SK-N-SH (cell line): Measurements from ENCODE around the gene PDZD2. TPM values are rescaled to one million over a fixed set of nuclear protein-coding genes. Genes with fewer than 3 reads are reported as not detected.

Source experiments
- CTCF ChIA-PET: fragments of 300-600, 350-600 bp; formaldehyde crosslinking; extraction: SDS; loops from one replicate; lab custom pipeline; 2021; lab: Yijun Ruan, JAX
- POLR2A ChIA-PET: fragments of 350-600 bp; sonication (Branson Sonifier 250); formaldehyde crosslinking; extraction: SDS; loops from one replicate; lab custom pipeline; 2020; ENCODE audit warnings: antibody characterized with exemption, inconsistent platforms; lab: Yijun Ruan, JAX
- DNase-seq: peaks from one replicate; pipeline ENCODE4 v3.0.0; 2012
- H2AFZ ChIP-seq: fragments of 200-600 bp; sonication (generic); 2 replicates; pipeline ENCODE4 v1.8.1; 2016; ENCODE audit warnings: antibody characterized with exemption, mild to moderate bottlenecking, low read depth
- H3F3A ChIP-seq: fragments of 200-600 bp; sonication (generic); replicated peaks from 2 replicates; pipeline ENCODE3; 2016; ENCODE audit warnings: antibody characterized with exemption, mild to moderate bottlenecking; ENCODE audit not compliant: insufficient read depth
- H3K27ac ChIP-seq, 2 experiments: fragments of 200-500 bp in 1 of 2; fragments of 200-600 bp in 1 of 2; sonication (Bioruptor generic) in 1 of 2; sonication (generic), shearing (Covaris generic) in 1 of 2; 2 replicates each; pipeline versions ENCODE4 v1.5.1 to v1.6.1; 2014 to 2016; ENCODE audit warnings: low read depth in 2 of 2, inconsistent platforms in 1 of 2, low read length in 1 of 2, mild to moderate bottlenecking in 1 of 2, mixed read lengths in 1 of 2
- H3K27me3 ChIP-seq: fragments of 200-600 bp; sonication (generic), shearing (Covaris generic); 2 replicates; pipeline ENCODE4 v1.6.1; 2016; ENCODE audit warnings: mixed run types; ENCODE audit not compliant: insufficient read depth
- H3K36me3 ChIP-seq, 2 experiments: fragments of 200-500 bp in 1 of 2; fragments of 200-600 bp in 1 of 2; sonication (Bioruptor generic) in 1 of 2; sonication (generic) in 1 of 2; replicated peaks in 1 of 2; 2 replicates each; pipeline versions ENCODE3 to v1.5.1; 2014 to 2016; ENCODE audit warnings: low read length in 1 of 2, mild to moderate bottlenecking in 1 of 2; ENCODE audit not compliant: insufficient read depth in 2 of 2, control insufficient read depth in 1 of 2
- H3K4me1 ChIP-seq, 2 experiments: fragments of 200-500 bp in 1 of 2; fragments of 200-600 bp in 1 of 2; sonication (Bioruptor generic) in 1 of 2; sonication (generic), shearing (Covaris generic) in 1 of 2; 2 replicates each; pipeline versions ENCODE4 v1.5.1 to v1.6.1; 2014 to 2016; ENCODE audit warnings: low read depth in 1 of 2, low read length in 1 of 2, mixed run types in 1 of 2; ENCODE audit not compliant: insufficient read depth in 2 of 2, control insufficient read depth in 1 of 2
- H3K4me2 ChIP-seq: fragments of 200-600 bp; sonication (generic), shearing (Covaris generic); 2 replicates; pipeline ENCODE4 v1.6.1; 2017; ENCODE audit warnings: mixed run types
- H3K4me3 ChIP-seq, 2 experiments: fragments of 200-500 bp in 1 of 2; fragments of 200-600 bp in 1 of 2; sonication (Bioruptor generic) in 1 of 2; sonication (generic), shearing (Covaris generic) in 1 of 2; 2 replicates each; pipeline versions ENCODE4 v1.5.1 to v1.8.1; 2014 to 2016; ENCODE audit warnings: low read depth in 2 of 2, inconsistent platforms in 1 of 2, low read length in 1 of 2, mild to moderate bottlenecking in 1 of 2, mixed read lengths in 1 of 2, moderate library complexity in 1 of 2
- H3K79me2 ChIP-seq: fragments of 200-600 bp; sonication (generic); 2 replicates; pipeline ENCODE4 v1.8.1; 2017; ENCODE audit warnings: mild to moderate bottlenecking; ENCODE audit not compliant: insufficient read depth
- H3K9ac ChIP-seq: fragments of 200-600 bp; sonication (generic); 2 replicates; pipeline ENCODE4 v1.6.1; 2017; ENCODE audit warnings: mixed run types
- H3K9me2 ChIP-seq: fragments of 200-600 bp; sonication (generic); 2 replicates; pipeline ENCODE4 v1.6.1; 2017; ENCODE audit warnings: mixed run types
- H3K9me3 ChIP-seq: fragments of 200-600 bp; sonication (generic); 2 replicates; pipeline ENCODE4 v1.6.1; 2017; ENCODE audit warnings: mixed run types, mild to moderate bottlenecking, moderate library complexity
- H4K20me1 ChIP-seq: fragments of 200-600 bp; sonication (generic); 2 replicates; pipeline ENCODE4 v1.6.1; 2017; ENCODE audit warnings: mild to moderate bottlenecking, mixed run types; ENCODE audit not compliant: insufficient read depth
- CHD2 ChIP-seq: fragments of 150-350 bp; IDR thresholded peaks from 2 replicates; pipeline ENCODE4 v1.6.1; 2018; ENCODE audit warnings: low read length; ENCODE audit not compliant: partially characterized antibody
- ELF1 ChIP-seq: IDR thresholded peaks from 2 replicates; pipeline ENCODE4 v1.4.0; 2012
- FOXJ3 ChIP-seq: sonication (generic); formaldehyde crosslinking; IDR thresholded peaks from 2 replicates; pipeline ENCODE4 v1.5.1; 2020; ENCODE audit warnings: mild to moderate bottlenecking, missing genetic modification reagents
- FOXM1 ChIP-seq: IDR thresholded peaks from 2 replicates; pipeline ENCODE4 v1.4.0; 2012; ENCODE audit warnings: low read depth, mild to moderate bottlenecking
- IRF3 ChIP-seq: fragments of 150-350 bp; IDR thresholded peaks from 2 replicates; pipeline ENCODE4 v1.6.1; 2016; ENCODE audit warnings: mild to moderate bottlenecking, low read depth, low read length
- JUND ChIP-seq: IDR thresholded peaks from 2 replicates; pipeline ENCODE4 v1.4.0; 2012
- MAX ChIP-seq: IDR thresholded peaks from 2 replicates; pipeline ENCODE4 v1.4.0; 2012; ENCODE audit warnings: low read depth
- MEF2A ChIP-seq: IDR thresholded peaks from 2 replicates; pipeline ENCODE4 v1.4.0; 2012; ENCODE audit warnings: low read depth, borderline replicate concordance
- MXI1 ChIP-seq: IDR thresholded peaks from 2 replicates; pipeline ENCODE4 v1.6.1; 2012; ENCODE audit warnings: mild to moderate bottlenecking, low read depth, low read length, improper control_type of control experiment
- NFIC ChIP-seq: IDR thresholded peaks from 2 replicates; pipeline ENCODE4 v1.4.0; 2012; ENCODE audit warnings: borderline replicate concordance
- NRF1 ChIP-seq: IDR thresholded peaks from 2 replicates; pipeline ENCODE4 v1.6.1; 2012; ENCODE audit warnings: low read depth, mild to moderate bottlenecking, low read length
- PBX3 ChIP-seq: IDR thresholded peaks from 2 replicates; pipeline ENCODE4; 2012
- RAD21 ChIP-seq: IDR thresholded peaks from 2 replicates; pipeline ENCODE4 v1.6.1; 2012; ENCODE audit warnings: mild to moderate bottlenecking, low read length
- RFX5 ChIP-seq: IDR thresholded peaks from 2 replicates; pipeline ENCODE4 v1.6.1; 2012; ENCODE audit warnings: mild to moderate bottlenecking, improper control_type of control experiment, low read length
- RXRA ChIP-seq: IDR thresholded peaks from 2 replicates; pipeline ENCODE4 v1.4.0; 2012; ENCODE audit warnings: low read depth, mild to moderate bottlenecking, borderline replicate concordance
- SMC3 ChIP-seq: IDR thresholded peaks from 2 replicates; pipeline ENCODE4 v1.6.1; 2012; ENCODE audit warnings: low read depth, low read length, improper control_type of control experiment
- TAF1 ChIP-seq: IDR thresholded peaks from 2 replicates; pipeline ENCODE4 v1.6.1; 2012; ENCODE audit warnings: low read depth, mild to moderate bottlenecking, low read length, moderate library complexity, borderline replicate concordance
- USF2 ChIP-seq: fragments of 150-350 bp; IDR thresholded peaks from 2 replicates; pipeline ENCODE4 v1.6.1; 2017; ENCODE audit warnings: antibody characterized with exemption, low read length, low read depth, borderline replicate concordance
- ZBTB33 ChIP-seq: IDR thresholded peaks from 2 replicates; pipeline ENCODE4 v1.4.0; 2012; ENCODE audit warnings: low read depth, borderline replicate concordance
- WGBS: methylation state at CpG from one replicate; pipeline ENCODE4 v1.1.6; 2017; ENCODE audit warnings: low lambda C conversion rate; 5-methylcytosine and 5-hydroxymethylcytosine counted together
- polyA plus RNA-seq, 3 experiments: library from polyadenylated mRNA; depleted of rRNA; stranded (reverse); fragments of >200 nt; gene quantifications; 2 replicates each; pipeline ENCODE4 v1.2.3, GENCODE V29; 2012

PDZD2 gene
- polyA plus RNA-seq, 1 of the 3 experiments (the other 2 are of a cell fraction) = 0.13 TPM

GRCh38 chr5:31664566-31664965 lies 25.6 kb downstream of the PDZD2 start:
- H3K79me2 ChIP-seq = no peaks in the 10 kb centered on the region
- H3F3A ChIP-seq = no peaks in the 10 kb centered on the region
- H3K9me3 ChIP-seq = no peaks in the 10 kb centered on the region
- no peak overlapping the region for H3K27ac ChIP-seq
- H3K27me3 ChIP-seq = no peaks in the 10 kb centered on the region
- no peaks in the 10 kb centered on the region for H4K20me1 ChIP-seq
- ChIA-PET POLR2A (no interaction called here), CTCF (interaction anchor here (0.8 to 1.5 kb wide), 2 partner anchors 55 to 144 kb away, joined by 3 read pairs; no protein-coding TSS in a partner anchor)
- no peak overlapping the region for H3K4me2 ChIP-seq
- H3K36me3 ChIP-seq = no peaks in the 10 kb centered on the region
- no peak overlapping the region for H3K4me3 ChIP-seq
- no peaks in the 10 kb centered on the region for H3K9me2 ChIP-seq
- H3K9ac ChIP-seq = no peak overlapping the region
- TF ChIP-seq IRF3 (no peak), PBX3 (no peak), ZBTB33 (no peak), MAX (no peak), SMC3 (peak; percentile 22; the same call in 1 of the 2 replicates), TAF1 (no peak), RAD21 (peak; percentile 51)
- WGBS = 48% methylated on average over 8 of the region's 8 CpGs
- H2AFZ ChIP-seq = no peak overlapping the region
- DNase-seq = peak; percentile 27
- no peaks in the 10 kb centered on the region for H3K4me1 ChIP-seq

GRCh38 chr5:31671339-31671741 lies 32.4 kb downstream of the PDZD2 start:
- H3K79me2 ChIP-seq = no peaks in the 10 kb centered on the region
- ChIA-PET POLR2A (no interaction called here), CTCF (interaction anchor here (1.5 kb wide), 1 partner anchor 32 kb away, joined by 3 read pairs; the partner anchor contains the start of gene PDZD2)
- H3K9me2 ChIP-seq = no peaks in the 10 kb centered on the region
- no peak overlapping the region for H3K4me2 ChIP-seq
- no peaks in the 10 kb centered on the region; a peak in 1 of 4 replicates for H3K4me1 ChIP-seq
- H2AFZ ChIP-seq = no peak overlapping the region
- no peaks in the 10 kb centered on the region for H3K36me3 ChIP-seq
- no peak overlapping the region for H3K27ac ChIP-seq
- no peak for TF ChIP-seq JUND
- no peak for TF ChIP-seq RFX5
- TF ChIP-seq MEF2A = no peak
- no peak for TF ChIP-seq FOXM1
- TF ChIP-seq RXRA = no peak
- TF ChIP-seq FOXJ3 (CRISPR knock-in tag) = no peak
- no peak for TF ChIP-seq MXI1
- no peak for TF ChIP-seq NFIC
- TF ChIP-seq CHD2 = no peak
- no peak for TF ChIP-seq NRF1
- TF ChIP-seq USF2 = no peak
- no peak for TF ChIP-seq ELF1
- 50% methylated on average over 8 of the region's 9 CpGs for WGBS
- no peak for DNase-seq
- H3K9ac ChIP-seq = no peak overlapping the region
- H3K4me3 ChIP-seq = no peak overlapping the region
- no peaks in the 10 kb centered on the region for H3K9me3 ChIP-seq
- no peaks in the 10 kb centered on the region for H3K27me3 ChIP-seq
- no peaks in the 10 kb centered on the region for H3F3A ChIP-seq
- no peaks in the 10 kb centered on the region for H4K20me1 ChIP-seq
